A375 (cell line): ENCODE measurements around the gene AP2A2. TPM values are rescaled to one million over a fixed set of nuclear protein-coding genes. Genes with fewer than 3 reads are reported as not detected.

Experiments
- small RNA-seq: library from RNA; depleted of rRNA; stranded (forward); fragments of <200 nt; gene quantifications from one replicate; pipeline ENCODE3, GENCODE V24; 2014
- total RNA-seq: library from RNA; depleted of rRNA; stranded (reverse); fragments of >200 nt; shearing (Covaris generic); gene quantifications from 2 replicates; pipeline ENCODE4 v1.2.3, GENCODE V29; 2014; rRNA removed

The AP2A2 gene
- 15.7 and 17.7 TPM in 2 replicates for total RNA-seq

GRCh38 chr11:925496-926301, at the start of gene AP2A2:
Gene AP2A2, plus strand, starts transcription at chr11:925870. Its CDS starts 152 bp downstream, at chr11:926022.

GRCh38 chr11:910589-911030, 15.1 kb upstream of the AP2A2 start, which contains the start of gene CHID1:
Gene CHID1, minus strand, starts transcription at chr11:910810. Its CDS starts 5,994 bp downstream, at chr11:904816.

GRCh38 chr11:1036303-1036923, 110.7 kb downstream of the AP2A2 start, which contains the start of gene MUC6:
Gene MUC6, minus strand, starts transcription at chr11:1036718. Its CDS starts 63 bp downstream, at chr11:1036655.

Small RNAs within 50 kb of the gene (small RNA-seq; reads per million reads assigned to genes)
- gene RNU6-1025P, result not detected

Other genes starting within 250 kb of the AP2A2 start
- 43.5 and 45.1 TPM in 2 replicates for gene DEAF1, start 230.6 kb upstream of the AP2A2 start, total RNA-seq
- 14.2 and 18.2 TPM in 2 replicates for gene TMEM80, start 230.1 kb upstream of the AP2A2 start, total RNA-seq
- 30.5 and 31.8 TPM in 2 replicates for gene EPS8L2, start 219.6 kb upstream of the AP2A2 start, total RNA-seq
- gene TALDO1, start 178.4 kb upstream of the AP2A2 start, total RNA-seq, result 109 and 117 TPM in 2 replicates
- gene GATD1, start 148.4 kb upstream of the AP2A2 start, total RNA-seq, result 24.0 and 30.7 TPM in 2 replicates
- gene CEND1, start 135.8 kb upstream of the AP2A2 start, total RNA-seq, result 2.1 and 3.8 TPM in 2 replicates
- gene SLC25A22, start 127.6 kb upstream of the AP2A2 start, total RNA-seq, result 39.2 and 39.5 TPM in 2 replicates
- 10.0 and 11.3 TPM in 2 replicates for gene PIDD1, start 120.6 kb upstream of the AP2A2 start, total RNA-seq
- gene RPLP2, start 115.9 kb upstream of the AP2A2 start, total RNA-seq, result 1,005 and 1,072 TPM in 2 replicates
- 42.8 and 50.9 TPM in 2 replicates for gene PNPLA2, start 107.0 kb upstream of the AP2A2 start, total RNA-seq
- gene CRACR2B, start 98.0 kb upstream of the AP2A2 start, total RNA-seq, result 0.04 and 0.11 TPM in 2 replicates
- 225 and 229 TPM in 2 replicates for gene CD151, start 92.9 kb upstream of the AP2A2 start, total RNA-seq
- 380 and 388 TPM in 2 replicates for gene POLR2L, start 83.3 kb upstream of the AP2A2 start, total RNA-seq
- gene TSPAN4, start 83.0 kb upstream of the AP2A2 start, total RNA-seq, result 130 and 143 TPM in 2 replicates
- gene CHID1, start 15.1 kb upstream of the AP2A2 start, total RNA-seq, result 29.1 and 33.9 TPM in 2 replicates
- gene MUC6, start 110.8 kb downstream of the AP2A2 start, total RNA-seq, result 0.08 TPM in 1 of 2 replicates, not detected in the other
- 0.03 and 0.04 TPM in 2 replicates for gene MUC2, start 149.0 kb downstream of the AP2A2 start, total RNA-seq
- under 0.01 and 0.08 TPM in 2 replicates for gene MUC5AC, start 232.1 kb downstream of the AP2A2 start, total RNA-seq